A549 (cell line): ENCODE measurements around the gene LYPD6. TPM values are rescaled to one million over a fixed set of nuclear protein-coding genes. Genes with fewer than 3 reads are reported as not detected.

ENCODE experiments used
- ATAC-seq, 2 experiments: fragments of 200-7000 bp in 1 of 2; fragments of >200 bp in 1 of 2; cut with Nextera tagmentation in 1 of 2; cut with Tn5 transposase in 1 of 2; 3 replicates each; pipeline versions ENCODE4 v1.8.0 to v1.9.1; 2018 to 2020; ENCODE audit warnings: mild to moderate bottlenecking in 1 of 2, moderate library complexity in 1 of 2
- CTCF ChIA-PET: fragments of 300-600 bp; sonication (Branson Sonifier 250); formaldehyde crosslinking; extraction: SDS; loops from one replicate; lab custom pipeline; 2021; ENCODE audit warnings: antibody characterized with exemption, inconsistent platforms; lab: Yijun Ruan, JAX
- POLR2A ChIA-PET: fragments of 350-600 bp; formaldehyde crosslinking; extraction: SDS; loops from one replicate; lab custom pipeline; 2021; ENCODE audit warnings: antibody characterized with exemption, inconsistent platforms; lab: Yijun Ruan, JAX
- DNase-seq, 2 experiments: peaks; one replicate each; pipeline versions ENCODE4 v3.0.0 to v3.0.0-alpha.2; 2011 to 2016; ENCODE audit warnings: low read depth in 1 of 2, low spot score in 1 of 2
- FAIRE-seq: peaks from 2 replicates; lab custom pipeline; 2011; peaks lifted over from hg19 to GRCh38; lab: Jason Lieb, UNC
- H3K27ac ChIP-seq, 2 experiments: fragments of >200 bp; sonication (Bioruptor Twin); formaldehyde crosslinking; 3 replicates each; pipeline ENCODE4 v1.5.1; 2016 to 2017
- H3K4me1 ChIP-seq: fragments of >200 bp; sonication (Bioruptor Twin); formaldehyde crosslinking; 3 replicates; pipeline ENCODE4 v1.6.1; 2016
- H3K4me2 ChIP-seq: fragments of >200 bp; sonication (Bioruptor Twin); formaldehyde crosslinking; 3 replicates; pipeline ENCODE4 v1.6.1; 2016
- H3K4me3 ChIP-seq: fragments of >200 bp; sonication (Bioruptor Twin); formaldehyde crosslinking; 3 replicates; pipeline ENCODE4 v1.5.1; 2016
- H3K9me3 ChIP-seq: fragments of >200 bp; sonication (Bioruptor Twin); formaldehyde crosslinking; 3 replicates; pipeline ENCODE4 v1.6.1; 2016
- CBX2 ChIP-seq: fragments of 200-600 bp; sonication (generic); IDR thresholded peaks from 2 replicates; pipeline ENCODE4 v1.6.1; 2016; ENCODE audit warnings: low read depth, mild to moderate bottlenecking, borderline replicate concordance
- CHD2 ChIP-seq: fragments of 150-350 bp; IDR thresholded peaks from 2 replicates; pipeline ENCODE4 v1.6.1; 2014; ENCODE audit warnings: low read length; ENCODE audit not compliant: partially characterized antibody
- CHD4 ChIP-seq: fragments of 200-600 bp; sonication (generic); IDR thresholded peaks from 2 replicates; pipeline ENCODE4 v1.6.1; 2016; ENCODE audit warnings: antibody characterized with exemption, mild to moderate bottlenecking, borderline replicate concordance
- EHF ChIP-seq: fragments of 250-450 bp; sonication (Bioruptor Pico); IDR thresholded peaks from 2 replicates; pipeline ENCODE4 v1.5.0; 2020; ENCODE audit warnings: mild to moderate bottlenecking
- EP300 ChIP-seq, 2 experiments: fragments of >200 bp; sonication (Bioruptor Twin); formaldehyde crosslinking; IDR thresholded peaks; 2 replicates in 1 of 2; 3 replicates in 1 of 2; pipeline ENCODE4 v1.6.1; 2016 to 2017
- ESRRA ChIP-seq: fragments of 150-350 bp; IDR thresholded peaks from 2 replicates; pipeline ENCODE4 v1.6.1; 2014; ENCODE audit warnings: mild to moderate bottlenecking, low read length, borderline replicate concordance
- FOSB ChIP-seq: fragments of 250-450 bp; sonication (Bioruptor Pico); IDR thresholded peaks from 2 replicates; pipeline ENCODE4 v1.5.0; 2020; ENCODE audit warnings: mild to moderate bottlenecking, moderate library complexity
- FOSL2 ChIP-seq, 2 experiments: fragments of 450-650 bp in 1 of 2; fragments of >200 bp in 1 of 2; sonication (Bioruptor Twin) in 1 of 2; formaldehyde crosslinking; IDR thresholded peaks; 2 replicates each; pipeline versions ENCODE4 v1.5.0 to v1.6.1; 2016 to 2020; ENCODE audit warnings: mild to moderate bottlenecking in 1 of 2, moderate library complexity in 1 of 2
- HOXA7 ChIP-seq: fragments of 250-450 bp; sonication (Bioruptor Pico); IDR thresholded peaks from 2 replicates; pipeline ENCODE4 v1.5.0; 2020; ENCODE audit warnings: mild to moderate bottlenecking, moderate library complexity
- HOXB13 ChIP-seq: fragments of 250-450 bp; sonication (Bioruptor Pico); IDR thresholded peaks from 2 replicates; pipeline ENCODE4 v1.5.0; 2020; ENCODE audit warnings: low read depth, mild to moderate bottlenecking, moderate library complexity
- JUN ChIP-seq, 2 experiments: fragments of >200 bp; sonication (Bioruptor Twin); formaldehyde crosslinking; IDR thresholded peaks; 2 replicates in 1 of 2; 3 replicates in 1 of 2; pipeline ENCODE4 v1.6.1; 2016 to 2017
- KDM5A ChIP-seq: fragments of 200-600 bp; sonication (generic); IDR thresholded peaks from 2 replicates; pipeline ENCODE4 v1.6.1; 2016; ENCODE audit warnings: antibody characterized with exemption, mild to moderate bottlenecking
- MAZ ChIP-seq: fragments of 150-350 bp; IDR thresholded peaks from 2 replicates; pipeline ENCODE4 v1.6.1; 2014; ENCODE audit warnings: antibody characterized with exemption, low read depth, low read length, borderline replicate concordance
- NPAS2 ChIP-seq: fragments of 250-450 bp; sonication (Bioruptor Pico); IDR thresholded peaks from 2 replicates; pipeline ENCODE4 v1.8.0; 2022; ENCODE audit warnings: mild to moderate bottlenecking, moderate library complexity, borderline replicate concordance
- NR3C1 ChIP-seq: fragments of >200 bp; sonication (Bioruptor Twin); formaldehyde crosslinking; IDR thresholded peaks from 3 replicates; pipeline ENCODE4 v1.6.1; 2017
- PHF8 ChIP-seq: fragments of 200-600 bp; sonication (generic); IDR thresholded peaks from 2 replicates; pipeline ENCODE4 v1.6.1; 2016; ENCODE audit warnings: low read depth, mild to moderate bottlenecking, antibody characterized with exemption, moderate library complexity, borderline replicate concordance
- POLR2AphosphoS2 ChIP-seq: conservative IDR thresholded peaks from 2 replicates; pipeline ENCODE4 v1.6.1; 2012; ENCODE audit warnings: low read length, improper control_type of control experiment, inconsistent platforms
- RCOR1 ChIP-seq: fragments of 150-350 bp; IDR thresholded peaks from 2 replicates; pipeline ENCODE4 v1.6.1; 2014; ENCODE audit warnings: antibody characterized with exemption, low read length, low read depth
- RFX5 ChIP-seq: fragments of 450-650 bp; IDR thresholded peaks from 2 replicates; pipeline ENCODE4 v1.7.1; 2014; ENCODE audit warnings: antibody characterized with exemption, mild to moderate bottlenecking, moderate library complexity
- RNF2 ChIP-seq: fragments of 200-600 bp; sonication (generic); IDR thresholded peaks from 2 replicates; pipeline ENCODE4 v1.6.1; 2016; ENCODE audit warnings: low read depth, mild to moderate bottlenecking, antibody characterized with exemption, moderate library complexity, borderline replicate concordance
- SMC3 ChIP-seq: fragments of >200 bp; sonication (Bioruptor Twin); formaldehyde crosslinking; IDR thresholded peaks from 3 replicates; pipeline ENCODE4 v1.6.1; 2018; ENCODE audit warnings: inconsistent platforms
- SREBF2 ChIP-seq: fragments of 450-650 bp; IDR thresholded peaks from 2 replicates; pipeline ENCODE4 v1.6.1; 2014; ENCODE audit warnings: mild to moderate bottlenecking, moderate library complexity
- ZSCAN20 ChIP-seq: fragments of 250-450 bp; sonication (Bioruptor Pico); IDR thresholded peaks from 2 replicates; pipeline ENCODE4 v1.8.0; 2022; ENCODE audit warnings: mild to moderate bottlenecking, moderate library complexity
- WGBS: methylation state at CpG from one replicate; pipeline ENCODE4 v1.1.6; 2017; ENCODE audit errors: missing lambda C conversion rate; 5-methylcytosine and 5-hydroxymethylcytosine counted together
- polyA plus RNA-seq, 4 experiments: library from polyadenylated mRNA; depleted of rRNA in 3 of 4; stranded (reverse); fragments of >200 nt; fragmentation: RNase III in 1 of 4; extraction: RNeasy Plus Mini Kit Qiagen cat#74134 plus additional on column Dnase treatment in 1 of 4; gene quantifications; 2 replicates in 3 of 4; 3 replicates in 1 of 4; pipeline ENCODE4 v1.2.3, GENCODE V29; 2011 to 2017
- TF ChIP-seq, protein P1 (sequence below): IDR thresholded peaks from 2 replicates; pipeline ENCODE4 v1.6.1; 2012; ENCODE audit warnings: low read depth, borderline replicate concordance
- TF ChIP-seq, protein P2 (sequence below): fragments of 250-450 bp; sonication (Bioruptor Pico); IDR thresholded peaks from 2 replicates; pipeline ENCODE4 v1.5.0; 2021; ENCODE audit warnings: mild to moderate bottlenecking, moderate library complexity, borderline replicate concordance
- TF ChIP-seq, protein P3 (sequence below): fragments of 150-350 bp; IDR thresholded peaks from 2 replicates; pipeline ENCODE4 v1.6.1; 2014; ENCODE audit warnings: low read depth, mild to moderate bottlenecking, low read length
- TF ChIP-seq, protein P4 (sequence below): fragments of >200 bp; sonication (Bioruptor Twin); formaldehyde crosslinking; IDR thresholded peaks from 2 replicates; pipeline ENCODE4 v1.6.1; 2016

LYPD6 gene
- polyA plus RNA-seq, 2 of the 4 experiments (the other 2 are of a cell fraction) = 0.08 to 0.09 TPM

DNA sequence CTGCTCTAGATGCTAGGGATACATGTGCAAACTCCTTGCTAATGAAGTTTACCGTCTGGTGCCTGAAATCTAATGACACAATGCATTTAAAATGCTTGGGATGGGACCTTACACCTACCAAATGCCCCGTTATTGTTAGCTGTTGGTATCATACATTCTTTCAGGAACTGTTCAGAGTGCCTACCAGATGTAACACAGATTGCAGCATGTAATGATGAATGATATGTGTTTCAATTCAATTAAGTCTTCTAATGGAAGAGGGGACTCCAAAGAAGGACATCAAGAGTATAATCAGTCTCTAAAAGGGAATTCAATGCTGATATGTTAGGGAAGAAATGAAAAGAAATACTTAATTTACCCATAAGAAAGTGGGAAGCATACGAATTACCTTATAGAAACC is 3.2 kb downstream of the LYPD6 start:
- whole genome bisulfite sequencing = 0% methylated on average over 3 of the region's 3 CpGs

DNA sequence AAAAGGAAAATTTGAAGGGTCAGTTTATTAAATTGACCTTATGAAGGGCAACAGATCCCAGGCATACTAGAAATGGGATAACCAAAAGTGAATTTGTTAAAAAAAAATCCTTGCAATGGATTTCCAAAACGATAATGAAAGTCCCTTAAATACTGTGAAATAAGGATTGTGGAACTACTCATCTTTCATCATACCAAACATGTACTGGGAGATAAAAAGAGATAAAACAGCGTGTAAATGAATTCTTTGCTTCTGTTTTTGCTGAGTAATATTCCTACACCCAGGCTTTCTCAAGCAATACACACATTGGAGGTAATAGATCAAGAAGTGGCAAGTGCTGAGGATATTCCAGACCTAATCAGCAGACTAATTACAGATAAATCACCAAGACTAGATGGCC is 3.8 kb downstream of the LYPD6 start:
- ChIA-PET CTCF (no interaction called here), POLR2A (no interaction called here)
- no peak overlapping the region for H3K4me3 ChIP-seq
- FAIRE-seq = no peak
- H3K4me2 ChIP-seq = no peak overlapping the region
- WGBS = 5% methylated on average over 2 of the region's 2 CpGs
- TF ChIP-seq SMC3 = no peak
- TF ChIP-seq, protein P1, sequence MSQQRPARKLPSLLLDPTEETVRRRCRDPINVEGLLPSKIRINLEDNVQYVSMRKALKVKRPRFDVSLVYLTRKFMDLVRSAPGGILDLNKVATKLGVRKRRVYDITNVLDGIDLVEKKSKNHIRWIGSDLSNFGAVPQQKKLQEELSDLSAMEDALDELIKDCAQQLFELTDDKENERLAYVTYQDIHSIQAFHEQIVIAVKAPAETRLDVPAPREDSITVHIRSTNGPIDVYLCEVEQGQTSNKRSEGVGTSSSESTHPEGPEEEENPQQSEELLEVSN = no peak
- no peak for TF ChIP-seq POLR2AphosphoS2
- TF ChIP-seq, all 56 proteins: peak for 0
- ATAC-seq (no peak), DNase-seq (no peak)
- Histone ChIP-seq H3K27ac (no peak overlapping the region), H3K4me1 (0 out of 3 replicates have a peak, but pooled peaks cover 8% of the 10 kb centered on the region), H3K9me3 (no peaks in the 10 kb centered on the region)

More for the DNA sequence above, 3.2 kb downstream of the LYPD6 start:
- FAIRE-seq = no peak
- H3K27ac ChIP-seq = no peak overlapping the region
- 0 out of 3 replicates have a peak, but pooled peaks cover 8% of the 10 kb centered on the region for H3K4me1 ChIP-seq
- H3K9me3 ChIP-seq = no peaks in the 10 kb centered on the region
- POLR2A ChIA-PET = no interaction called here
- H3K4me2 ChIP-seq = no peak overlapping the region
- no peak overlapping the region for H3K4me3 ChIP-seq
- ATAC-seq = no peak
- CTCF ChIA-PET = no interaction called here
- no peak for DNase-seq
- TF ChIP-seq FOSL2 (IDR thresholded peaks at IDR 0.05) (no peak), FOSL2 (CRISPR knock-in tag; IDR thresholded peaks at IDR 0.05) (no peak), SREBF2 (no peak), CHD2 (no peak), NR3C1 (no peak), JUN (IDR thresholded peaks at IDR 0.05) (no peak), ZSCAN20 (no peak), FOSB (no peak), EP300 (IDR thresholded peaks at IDR 0.05) (no peak), EHF (CRISPR knock-in tag) (no peak), KDM5A (no peak), CHD4 (no peak), PHF8 (no peak)
- TF ChIP-seq, protein P2, sequence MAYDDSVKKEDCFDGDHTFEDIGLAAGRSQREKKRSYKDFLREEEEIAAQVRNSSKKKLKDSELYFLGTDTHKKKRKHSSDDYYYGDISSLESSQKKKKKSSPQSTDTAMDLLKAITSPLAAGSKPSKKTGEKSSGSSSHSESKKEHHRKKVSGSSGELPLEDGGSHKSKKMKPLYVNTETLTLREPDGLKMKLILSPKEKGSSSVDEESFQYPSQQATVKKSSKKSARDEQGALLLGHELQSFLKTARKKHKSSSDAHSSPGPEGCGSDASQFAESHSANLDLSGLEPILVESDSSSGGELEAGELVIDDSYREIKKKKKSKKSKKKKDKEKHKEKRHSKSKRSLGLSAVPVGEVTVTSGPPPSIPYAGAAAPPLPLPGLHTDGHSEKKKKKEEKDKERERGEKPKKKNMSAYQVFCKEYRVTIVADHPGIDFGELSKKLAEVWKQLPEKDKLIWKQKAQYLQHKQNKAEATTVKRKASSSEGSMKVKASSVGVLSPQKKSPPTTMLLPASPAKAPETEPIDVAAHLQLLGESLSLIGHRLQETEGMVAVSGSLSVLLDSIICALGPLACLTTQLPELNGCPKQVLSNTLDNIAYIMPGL (CRISPR knock-in tag) = no peak
- TF ChIP-seq, protein P1 = no peak

DNA sequence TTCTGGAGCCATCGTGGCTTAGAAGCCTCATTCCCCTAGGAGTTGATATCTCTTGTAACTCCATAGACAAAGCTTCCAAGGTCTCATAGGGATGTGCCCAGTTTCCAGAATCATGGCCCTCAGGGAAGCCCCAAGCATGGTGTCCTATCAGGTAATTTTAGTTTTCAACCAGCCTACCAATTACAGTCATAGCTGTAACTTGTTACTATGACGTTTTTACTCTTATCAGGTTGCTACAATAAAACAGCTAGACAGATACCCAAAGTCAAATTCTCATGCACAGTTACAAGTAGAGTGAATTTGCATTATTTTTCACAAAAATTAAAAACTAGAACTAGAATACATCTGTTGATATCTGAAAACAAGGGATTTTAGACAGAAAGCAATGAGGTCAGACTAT is 8.9 kb downstream of the LYPD6 start:
- Histone ChIP-seq H3K4me3 (no peak overlapping the region), H3K27ac (no peak overlapping the region), H3K4me1 (no peaks in the 10 kb centered on the region), H3K4me2 (no peak overlapping the region), H3K9me3 (no peaks in the 10 kb centered on the region)
- WGBS = 2% methylated on average over 2 of the region's 2 CpGs
- CTCF ChIA-PET = no interaction called here
- FAIRE-seq = no peak
- POLR2A ChIA-PET = no interaction called here
- no peak for DNase-seq
- ATAC-seq = no peak
- no peak for TF ChIP-seq RNF2
- TF ChIP-seq FOSB = no peak
- TF ChIP-seq RFX5 = no peak
- TF ChIP-seq, protein P3, sequence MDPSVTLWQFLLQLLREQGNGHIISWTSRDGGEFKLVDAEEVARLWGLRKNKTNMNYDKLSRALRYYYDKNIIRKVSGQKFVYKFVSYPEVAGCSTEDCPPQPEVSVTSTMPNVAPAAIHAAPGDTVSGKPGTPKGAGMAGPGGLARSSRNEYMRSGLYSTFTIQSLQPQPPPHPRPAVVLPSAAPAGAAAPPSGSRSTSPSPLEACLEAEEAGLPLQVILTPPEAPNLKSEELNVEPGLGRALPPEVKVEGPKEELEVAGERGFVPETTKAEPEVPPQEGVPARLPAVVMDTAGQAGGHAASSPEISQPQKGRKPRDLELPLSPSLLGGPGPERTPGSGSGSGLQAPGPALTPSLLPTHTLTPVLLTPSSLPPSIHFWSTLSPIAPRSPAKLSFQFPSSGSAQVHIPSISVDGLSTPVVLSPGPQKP = no peak
- TF ChIP-seq ESRRA = no peak
- TF ChIP-seq RCOR1 = no peak
- TF ChIP-seq CBX2 = no peak
- TF ChIP-seq, protein P2 (CRISPR knock-in tag) = no peak
- no peak for TF ChIP-seq HOXB13 (CRISPR knock-in tag)
- TF ChIP-seq, protein P1 = no peak
- no peak for TF ChIP-seq NPAS2 (CRISPR knock-in tag)
- TF ChIP-seq MAZ = no peak
- TF ChIP-seq, protein P4, sequence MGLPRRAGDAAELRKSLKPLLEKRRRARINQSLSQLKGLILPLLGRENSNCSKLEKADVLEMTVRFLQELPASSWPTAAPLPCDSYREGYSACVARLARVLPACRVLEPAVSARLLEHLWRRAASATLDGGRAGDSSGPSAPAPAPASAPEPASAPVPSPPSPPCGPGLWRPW = no peak
- TF ChIP-seq HOXA7 (CRISPR knock-in tag) = no peak
- TF ChIP-seq PHF8 = no peak
